NT2/D1 (cell line): ENCODE data around the gene SYNE2.

ENCODE experiments used
- SUZ12 ChIP-seq: IDR thresholded peaks from 2 replicates; pipeline ENCODE4 v1.6.1; 2011; ENCODE audit not compliant: insufficient read length, insufficient read depth; ENCODE audit errors: extremely low read depth
- YY1 ChIP-seq: IDR thresholded peaks from 2 replicates; pipeline ENCODE4 v1.6.1; 2011; ENCODE audit not compliant: insufficient read length, insufficient read depth

DNA sequence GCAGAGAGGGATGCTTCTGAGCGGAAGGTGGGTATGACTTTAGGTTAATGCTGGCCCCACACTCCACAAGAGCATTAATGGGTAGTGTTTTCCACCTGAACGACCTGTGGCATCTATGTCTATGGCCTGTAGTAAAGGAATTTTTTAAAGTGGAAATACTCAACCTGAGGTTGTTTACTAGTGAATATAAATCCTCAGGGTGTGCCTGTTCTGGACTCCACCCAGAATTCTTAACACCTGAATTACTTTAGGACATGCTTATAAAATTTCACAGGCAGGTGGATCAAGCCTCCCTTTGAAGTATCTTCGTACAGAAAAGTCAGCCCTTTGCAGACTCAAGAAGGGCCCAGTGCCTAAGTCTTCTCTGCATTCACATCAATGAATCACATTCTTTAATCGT lies 245.3 kb downstream of the SYNE2 start:
- TF ChIP-seq SUZ12 (no peak), YY1 (no peak)
